Coronary artery (tissue), 2 donors: ENCODE measurements around the gene SHANK1.

Experiments
- DNase-seq: peaks from one replicate; pipeline ENCODE4 v3.0.0-alpha.2; 2017; ENCODE audit warnings: low spot score
- H3K27ac ChIP-seq, 2 donors: fragments of 200-600 bp; sonication (generic); one replicate each; pipeline ENCODE4 v1.5.1; 2016 to 2019
- H3K4me3 ChIP-seq: fragments of 200-600 bp; sonication (generic); 2 replicates; pipeline ENCODE4 v1.5.1; 2016; ENCODE audit warnings: mild to moderate bottlenecking, moderate library complexity
- CTCF ChIP-seq: fragments of 200-600 bp; sonication (generic); IDR thresholded peaks from one replicate; pipeline ENCODE4 v1.5.1; 2019; ENCODE audit warnings: antibody characterized with exemption

SHANK1 gene

DNA sequence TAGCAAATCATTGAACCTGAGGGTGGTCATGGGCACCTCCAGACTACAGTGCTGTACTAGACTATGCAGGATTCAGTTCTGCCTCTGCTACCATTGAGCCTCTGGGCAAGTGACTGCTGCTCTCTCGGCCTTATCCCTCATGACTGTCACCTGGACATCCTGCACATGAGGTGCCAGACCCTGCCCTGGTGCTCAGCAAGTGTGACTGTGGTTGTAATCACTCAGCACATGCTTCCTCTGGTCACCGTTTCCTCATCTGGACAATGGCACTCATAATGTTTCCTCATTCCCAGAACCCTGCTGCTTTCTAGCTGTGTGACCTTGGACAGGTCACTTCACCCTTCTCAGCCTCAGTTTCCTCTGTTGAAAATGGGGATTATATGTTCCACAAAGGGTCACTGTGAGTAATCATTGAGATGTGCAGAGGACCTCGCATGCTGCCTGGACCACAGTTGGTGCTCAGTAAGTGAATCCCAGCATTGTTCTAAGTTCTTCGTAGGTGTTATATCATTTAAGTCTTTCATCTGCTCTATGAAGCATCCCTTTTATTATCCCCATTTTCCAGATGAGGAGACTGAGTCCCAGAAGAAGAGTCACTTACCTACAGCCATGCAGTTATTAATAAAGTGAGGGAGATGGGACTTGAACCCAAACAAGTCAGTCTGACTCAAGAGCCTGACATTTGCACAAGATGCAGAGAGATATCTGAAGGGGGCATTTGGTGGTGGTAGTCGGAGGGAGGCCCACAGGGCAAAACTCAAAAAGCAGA is 83.1 kb downstream of the SHANK1 start:
- no peak for DNase-seq

DNA sequence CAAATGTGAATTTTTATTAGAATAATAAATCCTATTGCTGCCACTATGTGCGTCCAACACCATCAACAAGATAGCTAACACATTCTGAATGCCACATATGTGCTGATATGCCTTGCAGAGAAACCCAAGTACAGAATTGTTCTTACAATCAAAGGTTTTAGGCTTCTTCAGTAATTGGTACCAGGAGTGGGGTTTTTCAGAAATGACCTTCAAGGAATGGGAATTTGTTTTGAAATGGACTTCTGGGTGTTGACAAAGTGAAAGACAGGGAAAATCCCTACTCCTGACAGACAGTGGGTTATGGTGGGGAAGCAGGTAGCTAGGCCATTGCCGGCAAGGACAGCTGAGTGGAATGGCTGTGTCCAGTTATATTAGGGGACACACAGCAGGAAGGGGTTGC is 85.6 kb downstream of the SHANK1 start:
- no peak for DNase-seq
- Histone ChIP-seq H3K4me3 (no peak overlapping the region), H3K27ac (no peak overlapping the region)
- no peak for TF ChIP-seq CTCF

More for the DNA sequence above, 83.1 kb downstream of the SHANK1 start:
- Histone ChIP-seq H3K27ac (no peak overlapping the region), H3K4me3 (no peak overlapping the region)
- no peak for TF ChIP-seq CTCF

DNA sequence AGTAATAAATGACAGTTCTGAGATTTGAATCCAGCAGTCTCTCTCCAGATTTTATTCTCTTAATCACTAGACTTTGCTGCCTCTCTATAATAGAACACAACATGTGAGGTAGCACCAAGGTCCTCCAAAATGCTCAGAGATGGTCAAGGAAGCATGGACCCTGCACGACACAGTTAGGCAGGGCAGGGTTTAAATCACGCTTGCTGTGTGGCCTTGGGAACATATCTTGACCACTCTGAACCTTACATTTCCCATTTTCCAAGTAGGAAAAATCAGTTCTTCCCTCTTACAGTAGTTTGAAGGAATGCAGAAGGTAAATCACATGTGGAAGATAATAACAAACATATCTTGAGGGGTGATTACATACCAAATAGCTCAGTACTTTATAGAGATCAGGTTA is 86.2 kb downstream of the SHANK1 start:
- Histone ChIP-seq H3K27ac (no peak overlapping the region), H3K4me3 (no peak overlapping the region)
- DNase-seq = no peak
- no peak for TF ChIP-seq CTCF

GRCh38 chr19:50632151-50632835 is 87.3 kb downstream of the SHANK1 start:
- Histone ChIP-seq H3K27ac (no peak overlapping the region), H3K4me3 (no peak overlapping the region)
- DNase-seq = no peak
- TF ChIP-seq CTCF = no peak

- H3K27ac ChIP-seq = no peak overlapping the region
- no peak for DNase-seq
- H3K4me3 ChIP-seq = no peak overlapping the region
- TF ChIP-seq CTCF = no peak
Observed at GRCh38 chr19:50629801-50630200, 89.8 kb downstream of the SHANK1 start.

- no peak for DNase-seq
- H3K4me3 ChIP-seq = no peak overlapping the region
- no peak for TF ChIP-seq CTCF
- H3K27ac ChIP-seq = no peak overlapping the region
Observed at GRCh38 chr19:50629194-50629593, 90.4 kb downstream of the SHANK1 start.

DNA sequence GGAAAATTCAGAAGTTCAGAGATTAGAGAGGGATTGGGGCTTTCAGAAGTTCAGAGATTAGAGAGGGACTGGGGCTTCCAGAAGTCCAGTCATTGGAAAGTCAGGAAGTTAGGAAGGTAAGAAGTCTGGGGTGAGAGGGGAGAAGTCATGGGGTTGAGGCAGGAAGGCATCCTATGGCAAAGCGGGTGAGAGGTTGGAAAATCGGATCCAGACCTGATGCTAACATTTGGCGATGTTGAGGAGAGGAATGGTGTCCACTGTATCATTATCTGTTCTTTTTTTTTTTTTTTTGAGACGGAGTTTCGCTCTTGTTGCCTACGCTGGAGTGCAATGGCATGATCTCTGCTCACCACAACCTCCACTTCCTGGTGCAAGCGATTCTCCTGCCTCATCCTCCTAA is 91.1 kb downstream of the SHANK1 start:
- TF ChIP-seq CTCF = no peak
- no peak for DNase-seq
- H3K27ac ChIP-seq = no peak overlapping the region
- H3K4me3 ChIP-seq = no peak overlapping the region
